Upper lobe of left lung (tissue), 6 donors: Measurements from ENCODE around the gene GPD1L. TPM values are rescaled to one million over a fixed set of nuclear protein-coding genes. Genes with fewer than 3 reads are reported as not detected.
A peak's percentile ranks its signal among the peaks of the same experiment; 100 is the strongest.
"Not testable (repeated sequence)": the region's sequence is repeated elsewhere in the genome, so short reads cannot be mapped to it uniquely, and the experiment has no call there.

Source experiments
- ATAC-seq, 2 donors: fragments of 200-7000 bp; cut with Tn5 transposase; one replicate each; pipeline ENCODE4 v1.9.1; 2022; ENCODE audit warnings: mild to moderate bottlenecking in 2 of 2, moderate library complexity in 2 of 2; ENCODE audit not compliant: low FRiP score in 2 of 2
- DNase-seq, 2 donors: peaks; one replicate each; pipeline ENCODE4 v3.0.0-alpha.2; 2019 to 2020
- H3K27ac ChIP-seq, 4 donors: fragments of 200-600 bp; sonication (generic); one replicate each; pipeline ENCODE4 v1.5.1; 2016 to 2019
- H3K27me3 ChIP-seq, 4 donors: fragments of 200-600 bp; sonication (generic); one replicate each; pipeline ENCODE4 v1.5.1; 2017 to 2019
- H3K36me3 ChIP-seq, 4 donors: fragments of 200-600 bp; sonication (generic); one replicate each; pipeline ENCODE4 v1.5.1; 2016 to 2019
- H3K4me1 ChIP-seq, 4 donors: fragments of 200-600 bp; sonication (generic); one replicate each; pipeline ENCODE4 v1.5.1; 2018 to 2019
- H3K4me3 ChIP-seq, 4 donors: fragments of 200-600 bp; sonication (generic); one replicate each; pipeline ENCODE4 v1.5.1; 2017 to 2019; ENCODE audit warnings: mild to moderate bottlenecking in 2 of 4, moderate library complexity in 1 of 4
- H3K9me3 ChIP-seq, 4 donors: fragments of 200-600 bp; sonication (generic); one replicate each; pipeline ENCODE4 v1.5.1; 2018 to 2019
- EP300 ChIP-seq, 4 donors: sonication (generic); formaldehyde crosslinking; IDR thresholded peaks; one replicate each; pipeline ENCODE4 v1.5.1; 2017; ENCODE audit warnings: antibody characterized with exemption in 4 of 4, control low read depth in 2 of 4
- POLR2A ChIP-seq, 4 donors: fragments of 450-650 bp; IDR thresholded peaks; one replicate each; pipeline ENCODE4 v1.5.1; 2016 to 2017; ENCODE audit warnings: antibody characterized with exemption in 4 of 4, mild to moderate bottlenecking in 2 of 4
- POLR2AphosphoS5 ChIP-seq, 2 donors: sonication (generic); formaldehyde crosslinking; IDR thresholded peaks; one replicate each; pipeline ENCODE4 v1.5.1; 2017; ENCODE audit warnings: antibody characterized with exemption in 2 of 2
- WGBS, 2 donors: methylation state at CpG; one replicate each; pipeline ENCODE4 v1.1.5; 2017 to 2018; 5-methylcytosine and 5-hydroxymethylcytosine counted together
- total RNA-seq, 6 donors: library from RNA; depleted of rRNA in 4 of 6; stranded (reverse); fragments of >200 nt in 4 of 6; gene quantifications; one replicate each; pipeline versions ENCODE4 v1.1.0 to v1.2.1, GENCODE V29; 2016 to 2021
- TF ChIP-seq, protein P1 (sequence below), 6 experiments: fragments of 450-650 bp in 4 of 6; fragments of 200-600 bp in 2 of 6; sonication (generic) in 2 of 6; IDR thresholded peaks; one replicate each; pipeline ENCODE4 v1.5.1; 2016 to 2019; ENCODE audit warnings: antibody characterized with exemption in 6 of 6
- donor health status: DM: no; HTN: no; CAD: no; lungs with moderate emphysema.
- donor health status: DM: no; HTN: yes; CAD: no; lungs with severe emphysema.

GPD1L gene
- total RNA-seq, 6 donors from 2014 or later, result 50.8 to 221 (median 115) TPM

DNA sequence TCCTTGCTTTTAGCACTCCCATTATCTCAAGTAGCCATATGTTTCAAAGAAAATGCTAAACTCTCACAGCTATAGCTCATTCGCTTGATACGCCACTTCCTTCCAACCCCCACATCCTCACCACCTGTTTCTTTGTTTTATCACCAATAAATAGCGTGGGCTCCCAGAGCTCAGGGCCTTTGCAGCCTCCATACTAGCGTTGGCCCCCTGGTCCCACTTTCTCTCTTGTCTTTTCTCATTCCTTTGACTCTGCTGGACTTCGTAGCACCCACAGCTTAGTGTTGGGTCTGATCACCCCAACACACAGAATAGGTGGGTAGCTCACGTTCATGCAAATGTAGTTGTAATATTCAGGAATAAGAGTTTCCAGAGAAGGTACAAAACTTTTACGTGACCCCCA, 4.1 kb upstream of the GPD1L start:
- Histone ChIP-seq H3K4me1 (peaks cover 5 to 10% (median 6%) of the 10 kb centered on the region in 4 donors), H3K36me3 (no peaks in the 10 kb centered on the region), H3K9me3 (peaks cover 5 to 15% (median 9%) of the 10 kb centered on the region in 4 donors), H3K27me3 (no peaks in the 10 kb centered on the region), H3K4me3 (no peak overlapping the region), H3K27ac (no peak overlapping the region)
- TF ChIP-seq EP300 (IDR thresholded peaks at IDR 0.05), result no peak
- WGBS, 2 donors, result 93 to 97% methylated on average over 7 of the region's 7 CpGs
- no peak for ATAC-seq
- DNase-seq, result no peak

DNA sequence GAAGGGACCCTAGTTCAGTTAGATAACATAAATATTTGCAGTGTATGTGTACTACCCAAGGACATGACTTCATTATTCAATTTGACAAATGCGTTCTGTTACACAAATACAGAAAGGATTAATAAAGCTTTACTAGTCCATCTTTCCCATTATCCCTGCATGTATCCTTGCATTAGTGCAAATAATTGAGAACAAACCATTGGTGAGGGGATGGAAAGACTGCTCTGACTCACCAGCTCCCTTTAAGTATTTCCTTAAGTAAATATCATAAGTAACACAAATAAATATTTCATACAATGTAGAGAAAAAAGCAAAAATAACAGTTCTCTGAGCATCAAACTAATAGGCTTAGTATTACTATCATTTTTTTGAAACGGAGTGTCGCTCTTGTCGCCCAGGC, 1.9 kb upstream of the GPD1L start:
- H3K27ac ChIP-seq, result no peak overlapping the region
- no peaks in the 10 kb centered on the region for H3K27me3 ChIP-seq
- peaks cover 23 to 32% (median 26%) of the 10 kb centered on the region in 4 donors for H3K4me1 ChIP-seq
- DNase-seq (no peak), ATAC-seq (no peak)
- WGBS, 2 donors, result 96 to 98% methylated on average over 4 of the region's 4 CpGs
- no peak overlapping the region for H3K4me3 ChIP-seq
- TF ChIP-seq, protein P1, sequence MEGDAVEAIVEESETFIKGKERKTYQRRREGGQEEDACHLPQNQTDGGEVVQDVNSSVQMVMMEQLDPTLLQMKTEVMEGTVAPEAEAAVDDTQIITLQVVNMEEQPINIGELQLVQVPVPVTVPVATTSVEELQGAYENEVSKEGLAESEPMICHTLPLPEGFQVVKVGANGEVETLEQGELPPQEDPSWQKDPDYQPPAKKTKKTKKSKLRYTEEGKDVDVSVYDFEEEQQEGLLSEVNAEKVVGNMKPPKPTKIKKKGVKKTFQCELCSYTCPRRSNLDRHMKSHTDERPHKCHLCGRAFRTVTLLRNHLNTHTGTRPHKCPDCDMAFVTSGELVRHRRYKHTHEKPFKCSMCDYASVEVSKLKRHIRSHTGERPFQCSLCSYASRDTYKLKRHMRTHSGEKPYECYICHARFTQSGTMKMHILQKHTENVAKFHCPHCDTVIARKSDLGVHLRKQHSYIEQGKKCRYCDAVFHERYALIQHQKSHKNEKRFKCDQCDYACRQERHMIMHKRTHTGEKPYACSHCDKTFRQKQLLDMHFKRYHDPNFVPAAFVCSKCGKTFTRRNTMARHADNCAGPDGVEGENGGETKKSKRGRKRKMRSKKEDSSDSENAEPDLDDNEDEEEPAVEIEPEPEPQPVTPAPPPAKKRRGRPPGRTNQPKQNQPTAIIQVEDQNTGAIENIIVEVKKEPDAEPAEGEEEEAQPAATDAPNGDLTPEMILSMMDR (IDR thresholded peaks at IDR 0.05), result no peak
- TF ChIP-seq POLR2AphosphoS5 (IDR thresholded peaks at IDR 0.05) (no peak), EP300 (IDR thresholded peaks at IDR 0.05) (no peak), POLR2A (IDR thresholded peaks at IDR 0.05) (no peak)
- peaks cover 5 to 15% (median 9%) of the 10 kb centered on the region in 4 donors for H3K9me3 ChIP-seq
- H3K36me3 ChIP-seq, result no peaks in the 10 kb centered on the region

DNA sequence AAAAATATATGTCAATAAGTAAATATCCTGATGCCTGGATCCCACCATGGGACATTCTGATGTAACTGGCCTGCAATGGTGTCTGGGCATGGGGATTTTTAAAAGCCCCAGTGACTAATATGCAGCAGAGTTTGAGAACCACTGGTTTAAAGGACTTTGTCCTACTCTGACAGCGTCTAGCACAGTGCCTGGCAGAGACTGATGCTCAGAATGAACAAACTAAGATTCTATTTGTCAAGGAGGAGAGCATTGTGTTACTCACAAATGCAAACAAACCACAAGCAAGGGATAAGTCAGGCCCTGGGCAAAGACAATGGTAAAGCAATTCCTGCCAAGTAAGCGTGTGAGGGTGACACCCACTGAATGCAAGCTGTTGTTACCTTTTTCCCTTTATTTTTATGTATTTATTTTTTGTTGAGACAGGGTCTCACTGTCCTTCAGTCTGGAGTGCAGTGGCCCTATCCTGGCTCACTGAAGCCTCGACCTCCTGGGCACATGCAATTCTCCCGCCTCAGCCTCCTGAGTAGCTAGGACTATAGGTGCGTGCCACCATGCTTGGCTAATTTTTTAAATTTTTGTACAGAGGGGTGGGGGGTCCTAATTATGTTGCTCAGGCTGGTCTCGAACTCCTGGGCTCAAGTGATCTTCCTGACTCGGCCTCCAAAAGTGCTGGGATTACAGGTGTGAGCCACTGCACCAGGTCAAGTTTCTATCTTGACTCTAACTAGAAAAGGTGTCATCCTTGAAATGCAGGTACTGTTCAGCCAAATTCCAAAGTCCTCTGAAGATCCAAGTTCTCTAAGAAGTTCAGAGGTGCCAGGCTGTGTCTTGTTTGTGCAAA, 909 bp upstream of the GPD1L start:
- ATAC-seq (no peak), DNase-seq (no peak)
- no peaks in the 10 kb centered on the region for H3K36me3 ChIP-seq
- peak overlapping the region in 3 of 4 donors; percentile 84 to 91 (median 85) for H3K27ac ChIP-seq
- 86 to 89% methylated on average over 7 of the region's 7 CpGs for WGBS, 2 donors
- peaks cover 32 to 41% (median 35%) of the 10 kb centered on the region in 4 donors for H3K4me1 ChIP-seq
- TF ChIP-seq EP300 (IDR thresholded peaks at IDR 0.05), result no peak
- TF ChIP-seq POLR2A (IDR thresholded peaks at IDR 0.05), result no peak
- TF ChIP-seq, protein P1 (IDR thresholded peaks at IDR 0.05), result no peak
- no peak for TF ChIP-seq POLR2AphosphoS5 (IDR thresholded peaks at IDR 0.05)
- no peaks in the 10 kb centered on the region for H3K27me3 ChIP-seq
- H3K4me3 ChIP-seq, result peak overlapping the region in 3 of 4 donors; percentile 96 to 99 (median 98)
- H3K9me3 ChIP-seq, result peaks cover 5 to 15% (median 9%) of the 10 kb centered on the region in 4 donors

DNA sequence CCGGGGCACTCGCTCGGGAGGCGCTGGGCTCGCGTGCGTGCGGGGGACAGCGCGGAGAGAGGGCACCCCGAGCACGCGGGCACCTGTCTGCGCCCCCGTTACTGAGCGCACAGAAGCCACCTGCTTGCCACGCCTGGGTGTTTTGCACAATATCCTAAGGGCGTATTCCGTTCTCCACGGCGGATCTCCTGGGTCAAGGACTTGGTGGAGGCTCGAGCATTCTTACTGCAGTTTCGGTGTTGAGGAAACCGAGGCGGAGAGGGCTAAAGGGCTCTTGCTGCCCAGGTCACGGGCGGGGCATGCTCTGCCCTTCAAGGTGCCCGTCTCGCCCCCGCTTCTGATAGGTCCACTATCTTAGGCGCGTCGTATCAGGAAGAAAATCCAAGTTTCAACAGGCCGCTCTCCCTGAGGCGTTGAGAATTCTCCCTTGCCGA, 526 bp downstream of the GPD1L start:
- Histone ChIP-seq H3K9me3 (peaks cover 5 to 7% (median 6%) of the 10 kb centered on the region in 4 donors), H3K4me1 (peaks cover 41 to 50% (median 46%) of the 10 kb centered on the region in 4 donors), H3K36me3 (no peaks in the 10 kb centered on the region), H3K4me3 (peak overlapping the region; percentile 50 to 99 (median 97)), H3K27me3 (no peaks in the 10 kb centered on the region), H3K27ac (peak overlapping the region; percentile 83 to 91 (median 84))
- DNase-seq, result peak in 1 of 2 donors; percentile 94
- 0 to 8% methylated on average over 4 to 18 of the region's 36 CpGs for WGBS, 2 donors
- peak; percentile 36 to 77 for ATAC-seq
- TF ChIP-seq POLR2AphosphoS5 (IDR thresholded peaks at IDR 0.05) (peak in 1 of 2 donors; percentile 24), EP300 (IDR thresholded peaks at IDR 0.05) (peak in 1 of 4 donors; percentile 36), POLR2A (IDR thresholded peaks at IDR 0.05) (peak in 1 of 4 donors; percentile 45)
- TF ChIP-seq, protein P1 (IDR thresholded peaks at IDR 0.05), result no peak

DNA sequence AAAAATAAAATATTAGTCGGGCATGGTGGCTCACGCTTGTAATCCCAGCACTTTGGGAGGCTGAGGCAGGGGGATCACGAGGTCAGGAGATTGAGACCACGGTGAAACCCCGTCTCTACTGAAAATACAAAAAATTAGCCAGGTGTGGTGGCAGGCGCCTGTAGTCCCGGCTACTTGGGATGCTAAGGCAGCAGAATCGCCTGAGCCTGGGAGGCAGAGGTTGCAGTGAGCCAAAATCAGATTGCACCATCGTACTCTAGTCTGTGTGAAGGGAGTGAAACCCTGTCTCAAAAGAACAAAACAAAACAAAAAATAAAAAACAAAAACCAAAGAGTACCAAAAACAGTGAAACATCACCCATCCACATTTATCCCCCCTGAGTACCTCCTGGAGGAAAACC, 1.8 kb downstream of the GPD1L start:
- Histone ChIP-seq H3K27ac (peak overlapping the region; percentile 83 to 91 (median 84)), H3K4me1 (peaks cover 41 to 52% (median 47%) of the 10 kb centered on the region in 4 donors), H3K4me3 (peak overlapping the region in 1 of 4 donors; percentile 96)
- not testable (repeated sequence) for H3K36me3 ChIP-seq, ATAC-seq, H3K27me3 ChIP-seq, DNase-seq, H3K9me3 ChIP-seq
- 84 to 85% methylated on average over 9 of the region's 9 CpGs for WGBS, 2 donors
